CD14-positive monocyte (primary cell): ENCODE measurements around the gene PKNOX2. TPM values are rescaled to one million over a fixed set of nuclear protein-coding genes. Genes with fewer than 3 reads are reported as not detected.
A peak's percentile ranks its signal among the peaks of the same experiment; 100 is the strongest.

Experiments
- DNase-seq, 3 donors: peaks; one replicate each; pipeline ENCODE4 v3.0.0-alpha.2; 2011 to 2022
- H2AFZ ChIP-seq: 2 replicates; pipeline ENCODE4 v1.6.0; 2012; ENCODE audit warnings: mild to moderate bottlenecking, low read depth, low read length, inconsistent platforms; ENCODE audit not compliant: insufficient read depth, poor library complexity, severe bottlenecking
- H3K27ac ChIP-seq, 2 donors: 1 replicate in 1 of 2; 2 replicates in 1 of 2; pipeline ENCODE4 v1.5.1; 2012 to 2013; ENCODE audit warnings: low read length in 2 of 2, control low read depth in 1 of 2, inconsistent platforms in 1 of 2, low read depth in 1 of 2, mild to moderate bottlenecking in 1 of 2
- H3K27me3 ChIP-seq, 2 donors: one replicate each; pipeline versions ENCODE4 v1.6.0 to v1.6.1; 2011 to 2013; ENCODE audit warnings: low read length in 2 of 2; ENCODE audit not compliant: control insufficient read depth in 2 of 2, insufficient read depth in 2 of 2
- H3K36me3 ChIP-seq, 2 donors: replicated peaks in 1 of 2; 1 replicate in 1 of 2; 2 replicates in 1 of 2; pipeline versions ENCODE4 v1.5.1 to v1.6.1; 2012 to 2013; ENCODE audit warnings: low read length in 2 of 2, control low read depth in 1 of 2, inconsistent platforms in 1 of 2, mild to moderate bottlenecking in 1 of 2; ENCODE audit not compliant: insufficient read depth in 2 of 2, control insufficient read depth in 1 of 2
- H3K4me1 ChIP-seq, 2 donors: 1 replicate in 1 of 2; 2 replicates in 1 of 2; pipeline versions ENCODE4 v1.5.1 to v1.6.1; 2012 to 2013; ENCODE audit warnings: low read length in 2 of 2, control low read depth in 1 of 2, inconsistent platforms in 1 of 2, mild to moderate bottlenecking in 1 of 2, moderate library complexity in 1 of 2; ENCODE audit not compliant: insufficient read depth in 2 of 2, control insufficient read depth in 1 of 2
- H3K4me2 ChIP-seq: replicated peaks from 2 replicates; pipeline ENCODE3; 2012; ENCODE audit warnings: low read length, moderate library complexity, mild to moderate bottlenecking; ENCODE audit not compliant: poor library complexity, severe bottlenecking; ENCODE audit errors: extremely low read depth
- H3K4me3 ChIP-seq, 3 experiments: fragments of 200-600 bp in 1 of 3; sonication (generic) in 1 of 3; replicated peaks in 1 of 3; 1 replicate in 2 of 3; 2 replicates in 1 of 3; pipeline ENCODE4 v1.5.1; 2011 to 2013; ENCODE audit warnings: low read length in 3 of 3, mild to moderate bottlenecking in 3 of 3, control low read depth in 2 of 3, low read depth in 2 of 3, inconsistent platforms in 1 of 3, moderate library complexity in 1 of 3
- H3K79me2 ChIP-seq: 2 replicates; pipeline ENCODE4 v1.6.0; 2012; ENCODE audit warnings: mild to moderate bottlenecking, control low read depth, inconsistent platforms, low read length, moderate library complexity; ENCODE audit not compliant: insufficient read depth
- H3K9ac ChIP-seq: 2 replicates; pipeline ENCODE4 v1.6.0; 2017; ENCODE audit warnings: low read length, mild to moderate bottlenecking; ENCODE audit not compliant: insufficient read depth, poor library complexity, severe bottlenecking
- H3K9me3 ChIP-seq, 2 donors: replicated peaks in 1 of 2; 1 replicate in 1 of 2; 2 replicates in 1 of 2; pipeline versions ENCODE4 v1.5.1 to v1.6.1; 2012 to 2013; ENCODE audit warnings: low read length in 2 of 2, control low read depth in 1 of 2; ENCODE audit not compliant: control insufficient read depth in 1 of 2, insufficient read depth in 1 of 2
- H4K20me1 ChIP-seq: 2 replicates; pipeline ENCODE4 v1.6.0; 2012; ENCODE audit warnings: mild to moderate bottlenecking, low read length, control low read depth, moderate library complexity; ENCODE audit not compliant: insufficient read depth
- H3K27ac Mint-ChIP-seq, 7 donors: one replicate each; pipeline ENCODE4 v1.8.0; 2020; ENCODE audit warnings: mild to moderate bottlenecking in 7 of 7, mixed read lengths in 7 of 7, moderate library complexity in 6 of 7, inconsistent platforms in 2 of 7
- H3K27me3 Mint-ChIP-seq, 3 donors: one replicate each; pipeline ENCODE4 v1.8.0; 2021 to 2022; ENCODE audit warnings: low read depth in 3 of 3, mild to moderate bottlenecking in 3 of 3, mixed read lengths in 3 of 3, moderate library complexity in 3 of 3, inconsistent platforms in 1 of 3
- H3K36me3 Mint-ChIP-seq, 2 donors: one replicate each; pipeline ENCODE4 v1.8.0; 2020; ENCODE audit warnings: mixed read lengths in 2 of 2, inconsistent platforms in 1 of 2, mild to moderate bottlenecking in 1 of 2
- H3K4me1 Mint-ChIP-seq: one replicate; pipeline ENCODE4 v1.8.0; 2020; ENCODE audit warnings: mild to moderate bottlenecking, mixed read lengths
- H3K4me3 Mint-ChIP-seq, 2 donors: one replicate each; pipeline ENCODE4 v1.8.0; 2020; ENCODE audit warnings: mild to moderate bottlenecking in 2 of 2, mixed read lengths in 2 of 2, moderate library complexity in 1 of 2
- H3K9me3 Mint-ChIP-seq, 7 donors: one replicate each; pipeline ENCODE4 v1.8.0; 2020 to 2022; ENCODE audit warnings: mixed read lengths in 7 of 7, mild to moderate bottlenecking in 6 of 7, moderate library complexity in 6 of 7, inconsistent platforms in 2 of 7
- WGBS: methylation state at CpG from one replicate; pipeline ENCODE4 v1.1.5; 2013; ENCODE audit warnings: missing lambda C conversion rate; ENCODE audit not compliant: insufficient coverage; 5-methylcytosine and 5-hydroxymethylcytosine counted together
- intact Hi-C, 2 donors: fragments of 100-400 bp; cut with micrococcal nuclease; formaldehyde crosslinking; loops; one replicate each; pipeline versions ENCODE4 v1.15.0 to v1.15.1; 2023
- polyA plus RNA-seq, 3 donors: library from polyadenylated mRNA; depleted of rRNA in 1 of 3; unstranded in 2 of 3; stranded (reverse) in 1 of 3; fragments of 300-500 nt in 2 of 3; fragments of >200 nt in 1 of 3; fragmentation: Illumina TruSeq in 2 of 3; gene quantifications; 1 replicate in 2 of 3; 2 replicates in 1 of 3; pipeline ENCODE4 v1.2.3, GENCODE V29; 2012 to 2021
- TF ChIP-seq, protein P1 (sequence below): fragments of 200-600 bp; IDR thresholded peaks from one replicate; pipeline ENCODE4 v1.8.0; 2022; ENCODE audit warnings: antibody characterized with exemption, mild to moderate bottlenecking

PKNOX2 gene
- polyA plus RNA-seq, 3 donors = not detected

- WGBS = 3% methylated on average over 5 of the region's 8 CpGs
- H3K9ac ChIP-seq = no peak overlapping the region
- H3K27ac ChIP-seq = no peak overlapping the region
- no peaks in the 10 kb centered on the region for H3K36me3 ChIP-seq
- H3K9me3 ChIP-seq = peaks cover 0 to 30% of the 10 kb centered on the region in 2 donors
- Mint-ChIP-seq H3K27ac (no peak overlapping the region), H3K9me3 (peaks cover 0 to 27% (median 15%) of the 10 kb centered on the region in 7 donors), H3K36me3 (peaks cover 0 to 18% of the 10 kb centered on the region in 2 donors), H3K27me3 (peaks cover 68 to 81% (median 76%) of the 10 kb centered on the region in 3 donors), H3K4me3 (peak overlapping the region in 1 of 2 donors; percentile 92), H3K4me1 (peaks cover 18% of the 10 kb centered on the region)
- TF ChIP-seq, protein P1, sequence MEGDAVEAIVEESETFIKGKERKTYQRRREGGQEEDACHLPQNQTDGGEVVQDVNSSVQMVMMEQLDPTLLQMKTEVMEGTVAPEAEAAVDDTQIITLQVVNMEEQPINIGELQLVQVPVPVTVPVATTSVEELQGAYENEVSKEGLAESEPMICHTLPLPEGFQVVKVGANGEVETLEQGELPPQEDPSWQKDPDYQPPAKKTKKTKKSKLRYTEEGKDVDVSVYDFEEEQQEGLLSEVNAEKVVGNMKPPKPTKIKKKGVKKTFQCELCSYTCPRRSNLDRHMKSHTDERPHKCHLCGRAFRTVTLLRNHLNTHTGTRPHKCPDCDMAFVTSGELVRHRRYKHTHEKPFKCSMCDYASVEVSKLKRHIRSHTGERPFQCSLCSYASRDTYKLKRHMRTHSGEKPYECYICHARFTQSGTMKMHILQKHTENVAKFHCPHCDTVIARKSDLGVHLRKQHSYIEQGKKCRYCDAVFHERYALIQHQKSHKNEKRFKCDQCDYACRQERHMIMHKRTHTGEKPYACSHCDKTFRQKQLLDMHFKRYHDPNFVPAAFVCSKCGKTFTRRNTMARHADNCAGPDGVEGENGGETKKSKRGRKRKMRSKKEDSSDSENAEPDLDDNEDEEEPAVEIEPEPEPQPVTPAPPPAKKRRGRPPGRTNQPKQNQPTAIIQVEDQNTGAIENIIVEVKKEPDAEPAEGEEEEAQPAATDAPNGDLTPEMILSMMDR = no peak
- H3K79me2 ChIP-seq = no peaks in the 10 kb centered on the region
- intact Hi-C loops = no loop called here
- peaks cover 8 to 22% of the 10 kb centered on the region in 2 donors for H3K4me1 ChIP-seq
- DNase-seq = no peak
- H4K20me1 ChIP-seq = no peaks in the 10 kb centered on the region
- peaks cover 65 to 76% of the 10 kb centered on the region in 2 donors for H3K27me3 ChIP-seq
- H3K4me2 ChIP-seq = peak overlapping the region; percentile 91
- H3K4me3 ChIP-seq = peak overlapping the region in 1 of 3 experiments; percentile 70
- H2AFZ ChIP-seq = no peak overlapping the region
Observed at GRCh38 chr11:125164091-125164421, 495 bp upstream of the PKNOX2 start.

GRCh38 chr11:125165111-125165842 is 726 bp downstream of the PKNOX2 start:
- intact Hi-C loops = no loop called here
- H4K20me1 ChIP-seq = no peaks in the 10 kb centered on the region
- H3K4me2 ChIP-seq = peak overlapping the region; percentile 91
- Mint-ChIP-seq H3K4me1 (peaks cover 18% of the 10 kb centered on the region), H3K9me3 (peaks cover 0 to 27% (median 15%) of the 10 kb centered on the region in 7 donors), H3K27ac (no peak overlapping the region), H3K27me3 (peaks cover 79 to 86% (median 83%) of the 10 kb centered on the region in 3 donors), H3K36me3 (peaks cover 0 to 18% of the 10 kb centered on the region in 2 donors), H3K4me3 (peak overlapping the region; percentile 81 to 95)
- H3K27ac ChIP-seq = no peak overlapping the region
- TF ChIP-seq, protein P1 = no peak
- H3K27me3 ChIP-seq = peaks cover 74 to 89% of the 10 kb centered on the region in 2 donors
- DNase-seq = peak in 2 of 3 donors; percentile 21 to 30
- H3K4me1 ChIP-seq = peaks cover 8 to 22% of the 10 kb centered on the region in 2 donors
- WGBS = under 1% methylated on average over 79 of the region's 80 CpGs
- H3K79me2 ChIP-seq = no peaks in the 10 kb centered on the region
- peak overlapping the region; percentile 66 for H2AFZ ChIP-seq
- peak overlapping the region; percentile 15 for H3K9ac ChIP-seq
- H3K4me3 ChIP-seq = peak overlapping the region; percentile 28 to 70 (median 34)
- H3K36me3 ChIP-seq = no peaks in the 10 kb centered on the region
- peaks cover 0 to 30% of the 10 kb centered on the region in 2 donors for H3K9me3 ChIP-seq
